GM19351 (cell line): ENCODE results near the gene GFI1.

Experiments used
- ATAC-seq: cut with Tn5 transposase; IDR thresholded peaks from one replicate; pipeline ENCODE4 v1.9.1; 2021; ENCODE audit warnings: mild to moderate bottlenecking, moderate library complexity; ENCODE audit not compliant: unreplicated experiment

The GFI1 gene

DNA sequence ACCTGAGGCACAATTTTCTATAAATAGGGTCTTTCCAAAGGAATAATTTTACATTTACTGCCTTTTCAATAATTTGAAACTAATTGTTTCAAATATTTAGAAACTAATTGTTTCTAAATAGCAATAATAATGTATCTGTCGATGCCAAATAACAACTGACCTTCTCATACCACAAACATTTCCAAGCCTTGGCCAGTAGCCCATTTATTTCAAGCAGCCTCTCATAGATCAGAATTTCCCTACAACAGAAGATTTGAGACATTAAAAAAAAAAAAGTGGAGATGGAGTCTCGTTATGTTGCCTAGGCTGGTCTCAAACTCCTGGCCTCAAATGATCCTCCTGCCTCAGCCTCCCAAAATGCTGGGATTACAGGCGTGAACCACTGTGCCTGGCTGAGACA lies 2.1 kb upstream of the GFI1 start:
- ATAC-seq, result no peak

DNA sequence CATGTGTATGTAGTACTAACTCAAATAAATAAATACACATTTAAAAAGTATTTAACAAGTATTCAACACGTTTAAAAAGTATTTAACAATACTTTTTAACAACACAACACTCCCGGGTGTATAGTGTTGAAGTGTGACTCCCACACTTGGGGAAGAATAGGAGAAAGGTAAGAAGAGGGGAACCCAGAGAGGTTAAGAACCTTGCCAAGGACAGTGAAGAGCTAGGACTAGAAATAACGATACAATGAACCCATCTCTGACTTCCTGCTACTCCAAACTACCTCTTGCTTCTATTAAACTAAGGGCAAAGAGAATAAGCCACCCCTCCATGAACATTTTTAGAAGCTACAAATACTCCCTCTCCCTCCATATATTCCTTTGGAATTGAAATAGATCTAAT lies 1.7 kb upstream of the GFI1 start:
- ATAC-seq, result no peak

DNA sequence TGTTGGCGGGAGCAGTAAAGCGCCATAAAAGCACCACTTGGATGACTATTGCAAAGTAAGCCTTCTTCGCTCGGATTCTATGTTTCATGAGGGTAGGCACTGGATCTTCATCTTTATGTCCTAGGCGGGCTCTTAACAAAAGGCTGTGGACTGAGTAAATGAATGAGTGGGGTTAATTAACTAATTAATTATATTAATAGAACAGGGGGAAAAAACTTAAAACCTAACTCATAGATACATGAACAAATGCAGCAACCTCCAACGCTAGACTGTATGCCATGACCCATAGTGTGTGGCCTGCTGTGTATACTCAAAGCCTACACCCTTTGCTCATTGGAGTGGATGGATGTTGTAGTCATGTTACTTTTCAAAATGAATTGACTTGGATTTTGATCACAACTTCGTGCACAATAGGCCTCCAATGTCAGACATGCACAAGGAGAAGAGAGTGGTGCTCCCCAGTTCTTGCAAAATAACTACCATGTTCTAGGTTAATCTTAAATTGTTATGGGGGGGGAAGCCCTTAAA lies 417 bp upstream of the GFI1 start:
- ATAC-seq, result no peak

DNA sequence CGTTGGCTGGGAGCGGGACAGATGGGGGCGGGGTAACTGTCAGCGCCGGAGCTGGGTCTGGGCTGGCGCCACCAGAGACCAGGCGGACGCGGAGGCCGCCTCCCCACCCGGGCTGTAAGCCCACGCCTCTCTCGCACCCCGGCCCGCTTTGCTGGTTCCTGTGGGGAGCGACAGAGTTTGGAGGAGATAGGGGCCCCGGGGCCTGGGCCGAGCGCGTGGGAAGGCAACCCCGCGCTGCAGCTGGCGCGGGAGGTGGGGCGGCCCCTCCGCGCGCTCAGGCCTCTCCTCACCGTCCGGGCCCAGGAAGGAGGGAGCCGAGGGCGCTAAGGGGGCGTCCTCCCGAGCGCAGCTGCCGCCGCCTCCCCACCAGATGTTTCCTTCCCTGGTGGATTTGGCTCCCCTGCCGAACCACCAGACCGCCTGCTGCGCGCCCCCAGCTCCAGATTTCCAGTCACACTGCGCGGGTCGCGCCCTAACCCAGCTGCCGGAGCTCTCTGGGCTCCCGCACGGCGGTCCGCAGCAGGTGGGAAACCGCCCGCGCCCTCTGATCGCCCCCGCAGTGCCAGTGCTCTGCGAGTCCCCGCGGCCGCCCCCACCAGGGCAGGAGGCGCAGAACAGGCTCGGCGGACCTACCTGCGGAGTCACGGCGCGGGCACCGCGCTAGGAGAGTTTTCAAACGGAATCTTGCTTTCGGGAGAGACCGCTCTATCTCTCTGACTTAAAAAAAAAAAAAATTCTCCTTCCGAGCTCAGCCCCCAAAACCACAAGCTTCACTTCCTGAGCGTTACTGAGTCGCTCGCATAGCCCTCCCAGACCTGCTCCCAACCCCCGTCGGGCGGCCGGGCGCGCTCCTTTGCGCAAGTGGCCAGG lies 1.1 kb downstream of the GFI1 start:
- ATAC-seq, result peak; percentile 48

DNA sequence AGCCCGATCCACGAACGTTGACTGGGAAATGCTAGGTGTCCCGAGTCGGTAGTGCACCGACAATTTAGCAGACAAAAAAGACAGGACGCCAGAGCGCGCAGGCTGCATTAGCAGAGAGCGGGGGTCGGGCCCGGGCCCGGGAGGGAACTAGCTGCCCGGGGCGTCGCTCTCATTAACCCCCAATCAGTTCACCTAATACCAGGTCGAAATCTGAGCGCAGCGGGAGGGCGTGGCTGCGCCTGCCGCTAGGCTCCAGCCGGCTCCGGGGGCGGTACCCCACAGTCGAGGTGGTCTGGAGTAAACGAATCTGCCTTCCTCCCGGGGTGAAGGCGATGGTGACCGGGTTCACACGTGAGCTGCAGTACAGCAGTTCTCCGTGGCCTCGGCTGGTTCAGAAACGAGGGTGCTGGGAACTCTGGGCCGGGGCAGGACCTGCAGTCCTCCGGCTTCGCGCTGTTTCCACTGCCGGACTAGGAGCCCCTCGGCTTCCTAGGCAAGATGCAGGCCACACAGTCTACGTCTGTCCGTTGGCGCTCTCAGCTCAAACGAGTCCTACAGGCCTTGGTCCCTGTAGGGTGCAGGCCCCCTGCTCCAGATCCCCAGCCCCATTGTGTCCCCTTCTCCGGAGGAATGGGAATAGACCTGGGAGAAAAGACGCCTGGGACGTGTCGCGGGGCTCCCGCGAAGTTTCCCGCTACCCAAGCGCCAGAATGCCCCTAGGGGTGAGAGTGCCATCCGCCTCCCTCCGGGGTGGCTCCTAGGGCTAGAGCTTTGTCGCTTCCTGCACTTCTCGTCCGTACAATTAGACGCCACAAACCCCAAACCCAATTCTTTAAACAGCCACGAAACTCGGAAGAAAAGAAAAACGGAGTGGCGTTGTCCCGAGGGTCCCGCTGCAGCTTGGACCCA lies 2.0 kb downstream of the GFI1 start:
- ATAC-seq, result peak; percentile 29

DNA sequence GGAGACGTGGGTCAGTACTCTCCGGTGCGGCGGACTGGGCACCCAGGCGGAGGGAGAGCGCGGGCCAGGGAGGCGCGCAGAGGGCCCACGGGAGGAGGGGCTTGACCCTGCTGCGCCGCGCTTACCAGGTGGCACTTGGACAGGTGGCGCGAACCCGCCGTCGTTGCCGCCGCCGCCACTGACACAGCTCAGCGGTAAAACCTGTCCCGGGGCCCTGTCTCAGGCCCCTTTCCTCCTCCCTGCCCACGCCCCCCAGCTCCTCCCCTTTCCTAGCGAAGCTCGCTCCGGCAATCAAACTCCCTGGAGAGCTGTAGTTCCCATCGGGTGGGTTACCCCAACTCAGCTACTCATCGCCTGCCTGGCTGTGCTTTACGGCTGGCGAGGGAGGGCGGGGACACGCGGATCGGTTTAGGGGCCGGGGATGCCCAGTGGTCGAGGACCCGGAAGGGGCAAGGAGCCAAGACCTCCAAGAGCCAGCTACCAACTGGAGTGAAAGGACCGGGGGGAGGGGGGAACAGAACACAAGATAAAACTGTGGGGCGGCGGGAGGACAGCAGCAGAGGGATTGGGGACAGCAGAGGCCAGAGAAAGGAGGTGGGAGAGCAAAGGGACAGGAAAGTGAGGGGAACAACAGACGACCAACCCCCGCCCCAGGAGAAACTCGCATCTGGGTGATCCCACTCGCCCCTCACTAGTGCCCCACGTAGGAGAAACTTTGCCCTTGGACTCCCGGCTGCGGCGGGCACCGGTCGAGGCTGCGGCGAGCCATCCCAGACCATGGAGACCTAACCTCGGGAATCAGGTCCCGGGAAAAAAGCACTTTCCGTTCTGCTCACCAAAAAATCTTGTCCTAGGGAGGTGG lies 2.9 kb downstream of the GFI1 start:
- no peak for ATAC-seq

DNA sequence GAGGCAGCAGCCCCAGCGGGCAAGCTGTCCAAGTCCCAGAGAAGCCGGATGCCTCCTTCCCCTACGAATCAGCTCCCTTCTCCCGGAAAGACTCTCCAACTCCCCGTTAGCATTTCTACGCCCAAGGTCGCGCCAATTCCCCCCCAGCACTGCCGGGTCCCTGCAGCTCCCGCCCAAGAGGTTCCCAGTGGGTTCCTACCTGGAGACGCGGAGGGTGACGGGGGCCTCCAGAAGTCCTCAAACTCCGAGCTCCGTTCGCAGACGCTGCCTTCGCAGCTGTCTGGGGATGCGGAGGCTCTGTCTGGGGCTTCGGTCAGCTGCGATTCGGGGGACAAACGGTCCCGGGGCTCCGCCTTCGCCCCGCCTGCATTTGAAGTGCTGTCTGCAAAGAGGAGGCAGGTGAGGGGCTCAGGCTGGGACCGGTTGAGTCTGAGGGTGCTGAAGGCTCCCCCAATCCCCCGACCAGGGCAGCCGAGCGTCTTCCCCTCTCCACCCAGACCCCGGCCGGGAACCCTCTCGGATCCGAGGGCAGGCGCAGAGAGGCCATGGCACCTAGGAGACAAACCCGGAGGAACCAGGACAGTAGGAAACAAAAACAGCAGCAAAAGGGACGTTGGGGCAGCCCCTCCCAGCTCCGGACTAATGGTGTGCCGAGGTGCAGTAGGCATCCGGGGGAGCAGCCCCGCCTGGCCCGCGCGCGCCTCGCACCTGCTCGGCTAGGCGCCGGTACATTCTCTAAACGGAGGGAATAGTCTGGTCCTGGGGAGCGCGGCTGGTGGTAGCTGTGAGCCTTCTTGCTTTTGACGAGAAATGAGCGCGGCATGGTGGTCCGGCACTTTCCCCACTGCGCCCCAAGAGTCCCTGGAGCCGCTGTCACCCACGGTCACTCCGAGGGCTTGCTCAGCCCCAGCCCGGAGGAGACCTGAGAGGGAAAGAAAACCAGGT lies 3.8 kb downstream of the GFI1 start:
- no peak for ATAC-seq

DNA sequence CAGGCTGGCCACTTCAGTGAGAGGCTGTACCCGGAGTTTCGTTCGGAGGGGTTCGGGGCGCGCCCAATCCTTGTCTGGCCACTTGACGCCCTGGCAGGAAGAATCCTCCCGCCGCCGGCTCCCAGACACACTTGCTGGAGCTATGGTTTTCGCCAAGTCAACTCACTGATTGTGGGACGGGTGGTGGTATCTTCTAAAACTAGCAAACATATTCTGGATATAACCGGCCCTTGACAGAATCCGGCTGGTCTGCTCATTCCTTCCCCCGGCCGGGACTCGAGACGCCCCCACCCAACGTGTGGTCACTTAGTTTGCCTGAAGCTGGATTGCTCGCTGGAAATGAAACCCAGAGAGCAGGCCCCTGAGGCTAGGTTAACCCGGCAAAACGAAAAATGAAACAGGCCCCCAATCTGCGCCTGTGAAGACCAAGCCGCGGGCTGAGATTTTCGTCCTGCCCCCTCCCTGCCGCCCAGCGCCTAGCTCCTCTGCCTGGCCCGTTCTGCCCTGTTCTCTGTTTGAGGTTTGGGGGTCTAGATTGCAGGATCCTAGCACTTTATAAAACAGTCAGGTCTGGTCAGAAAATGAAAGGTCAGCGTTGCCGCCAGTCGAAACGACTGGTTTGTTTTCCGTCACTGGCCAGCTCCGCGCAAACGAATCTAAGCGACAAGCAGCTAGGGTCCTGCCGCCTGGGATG lies 4.6 kb downstream of the GFI1 start:
- ATAC-seq, result no peak

DNA sequence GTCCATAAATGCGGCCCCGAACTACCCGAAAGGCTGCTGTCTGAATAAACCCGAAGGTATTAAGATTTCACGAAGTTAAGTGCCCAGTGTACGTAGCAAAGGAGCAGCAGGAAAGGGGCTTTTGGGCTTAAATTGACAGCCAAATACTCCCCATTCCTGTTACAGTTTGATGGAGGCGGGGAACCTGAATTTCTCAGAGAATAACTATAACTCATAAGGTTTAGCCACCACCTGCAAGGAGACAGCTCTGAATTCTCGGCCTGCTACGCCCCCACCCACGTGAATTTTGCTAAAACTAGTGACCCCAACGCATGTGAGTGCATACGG lies 5.2 kb downstream of the GFI1 start:
- ATAC-seq, result no peak

DNA sequence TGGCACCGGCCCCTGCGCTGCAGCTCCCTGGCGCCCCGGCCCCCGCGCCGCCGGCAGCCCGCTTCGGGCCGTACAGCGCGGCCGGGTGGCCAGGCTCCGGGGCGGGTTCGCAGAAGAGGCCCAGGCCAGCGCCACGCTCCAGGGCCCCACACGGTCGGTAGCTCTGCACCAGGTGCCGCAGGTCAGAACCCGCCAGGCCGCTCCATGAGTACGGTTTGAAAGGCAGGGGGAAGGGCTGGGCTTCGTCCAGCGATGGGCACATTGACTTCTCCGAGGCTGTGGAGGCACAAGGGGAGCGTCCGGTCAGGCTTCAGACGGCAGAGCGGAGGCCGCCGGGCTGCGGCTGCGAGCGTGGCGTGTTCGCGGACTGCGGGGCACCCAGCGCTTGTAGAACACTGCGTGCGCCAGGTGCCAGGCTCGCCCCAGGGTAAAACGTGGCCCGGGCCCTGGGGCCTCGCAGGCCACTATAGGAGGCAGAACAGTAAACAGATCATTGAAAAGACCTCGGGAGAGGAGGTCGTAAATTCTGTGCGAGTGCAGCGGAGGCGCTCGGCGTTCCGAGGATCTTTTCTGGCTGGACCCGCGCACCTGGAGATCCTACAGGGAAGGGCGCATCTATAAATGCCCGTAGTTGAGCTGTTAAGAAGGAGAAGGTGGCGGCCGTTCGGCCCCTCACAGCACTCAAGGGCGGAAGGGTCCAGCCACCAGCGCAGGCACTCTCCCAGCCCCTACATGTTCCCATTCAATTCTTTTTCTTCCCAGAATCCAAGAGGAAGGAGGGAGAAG lies 5.7 kb downstream of the GFI1 start:
- no peak for ATAC-seq

DNA sequence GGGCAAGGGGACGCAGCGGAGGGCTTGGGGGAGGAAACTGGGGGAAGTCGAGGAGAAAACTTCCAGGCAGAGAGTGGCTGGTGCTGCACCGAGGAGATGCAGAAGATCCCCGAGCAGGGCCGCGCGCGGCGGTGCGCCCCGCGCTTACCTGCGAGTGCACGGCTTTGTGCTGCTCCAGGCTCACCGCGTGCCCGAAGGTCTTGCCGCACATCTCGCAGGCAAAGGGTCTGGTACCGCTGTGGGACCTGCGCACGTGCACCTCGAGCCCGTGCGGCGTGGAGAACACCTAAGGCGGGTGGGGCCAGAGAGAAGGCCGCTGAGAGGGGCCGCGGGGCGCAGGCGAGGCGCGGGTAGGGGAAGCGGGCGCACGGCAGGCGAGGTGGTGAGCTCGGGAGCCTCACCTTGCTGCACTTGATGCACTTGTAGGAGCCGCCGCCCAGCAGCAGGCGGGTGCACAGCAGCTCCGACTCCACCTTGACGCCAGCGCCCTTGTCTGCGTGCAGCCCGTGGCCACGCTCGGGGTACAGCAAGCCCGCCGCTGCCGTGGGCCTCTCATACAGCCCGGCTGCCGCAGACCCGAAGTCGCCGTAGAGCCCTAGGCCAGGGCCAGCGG lies 6.4 kb downstream of the GFI1 start:
- no peak for ATAC-seq

DNA sequence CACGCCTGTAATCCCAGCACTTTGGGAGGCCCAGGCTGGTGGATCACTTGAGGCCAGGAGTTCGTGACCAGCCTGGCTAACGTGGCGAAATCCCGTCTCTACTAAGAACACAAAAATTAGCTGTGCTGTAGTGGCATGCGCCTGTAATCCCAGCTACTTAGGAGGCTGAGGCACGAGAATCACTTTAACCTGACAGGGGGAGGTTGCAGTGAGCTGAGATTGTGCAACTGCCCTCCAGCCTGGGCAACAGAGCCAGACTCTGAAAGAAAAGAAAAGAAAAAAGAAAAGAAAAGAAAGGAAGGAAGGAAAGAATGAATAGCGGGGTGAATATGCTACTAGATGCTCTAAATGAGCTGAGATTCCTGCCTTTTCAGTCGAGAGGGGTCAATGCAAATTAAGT lies 7.1 kb downstream of the GFI1 start:
- no peak for ATAC-seq

DNA sequence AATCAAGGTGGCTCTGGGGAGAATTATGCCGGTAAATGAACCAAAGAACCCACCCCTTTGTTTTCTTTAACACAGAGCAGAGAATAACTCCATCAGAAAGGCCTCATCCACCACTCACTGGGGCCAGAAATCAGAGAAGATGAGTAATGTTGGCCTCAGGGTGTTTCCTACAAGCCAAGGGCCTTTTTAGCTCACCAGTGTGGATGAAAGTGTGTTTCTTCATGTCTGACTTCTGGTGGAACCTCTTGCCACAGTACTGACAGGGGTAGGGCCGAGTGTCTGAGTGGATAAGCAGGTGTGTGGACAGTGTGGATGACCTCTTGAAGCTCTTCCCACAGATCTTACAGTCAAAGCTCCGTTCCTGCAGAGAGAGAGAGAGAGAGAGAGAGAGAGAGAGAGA lies 8.3 kb downstream of the GFI1 start:
- ATAC-seq, result no peak

DNA sequence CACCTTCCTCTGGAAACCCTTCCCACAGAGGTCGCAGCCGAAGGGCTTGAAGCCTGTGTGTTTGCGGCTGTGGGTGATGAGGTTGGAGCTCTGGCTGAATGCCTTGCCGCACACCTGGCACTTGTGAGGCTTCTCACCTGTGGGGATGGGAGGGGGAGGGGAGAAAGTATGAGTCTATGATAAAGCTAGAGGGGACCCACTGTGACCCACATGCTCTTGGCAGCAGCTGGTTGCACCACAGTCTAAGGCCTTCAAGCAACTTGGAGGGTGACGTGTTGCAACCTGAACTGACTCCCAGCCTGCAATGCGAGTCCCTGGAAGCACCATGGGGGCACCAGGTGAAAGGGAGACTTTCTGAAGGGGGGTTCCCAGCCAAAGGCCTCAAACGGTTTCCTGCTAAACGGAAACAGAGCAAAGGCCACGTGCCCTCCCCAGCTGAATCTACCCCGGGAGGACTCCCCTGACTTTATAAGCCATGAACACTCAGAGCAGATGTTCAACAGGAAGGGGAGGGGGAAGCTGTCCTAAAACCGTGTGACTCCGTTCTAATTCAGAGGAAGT lies 10.6 kb downstream of the GFI1 start:
- peak; percentile 41 for ATAC-seq

DNA sequence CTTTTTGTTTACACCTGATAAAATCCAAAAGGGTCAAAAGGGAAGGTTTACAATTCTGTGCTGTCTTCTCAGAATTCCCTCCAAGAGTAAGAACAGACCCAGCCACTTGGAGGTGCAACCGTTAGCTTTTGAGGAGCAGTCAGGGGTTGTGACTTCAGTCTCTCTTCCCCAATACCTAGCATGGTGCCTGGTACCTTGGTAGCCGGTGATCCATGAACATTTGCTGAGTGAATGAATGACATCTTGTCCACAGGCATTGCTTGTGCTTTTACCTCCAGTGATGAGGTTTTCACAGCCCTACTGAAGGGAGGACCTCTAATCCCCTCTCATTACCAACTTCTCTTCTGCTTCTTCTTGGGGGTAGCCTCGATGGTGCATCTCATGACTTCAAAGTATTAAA lies 11.7 kb downstream of the GFI1 start:
- no peak for ATAC-seq

DNA sequence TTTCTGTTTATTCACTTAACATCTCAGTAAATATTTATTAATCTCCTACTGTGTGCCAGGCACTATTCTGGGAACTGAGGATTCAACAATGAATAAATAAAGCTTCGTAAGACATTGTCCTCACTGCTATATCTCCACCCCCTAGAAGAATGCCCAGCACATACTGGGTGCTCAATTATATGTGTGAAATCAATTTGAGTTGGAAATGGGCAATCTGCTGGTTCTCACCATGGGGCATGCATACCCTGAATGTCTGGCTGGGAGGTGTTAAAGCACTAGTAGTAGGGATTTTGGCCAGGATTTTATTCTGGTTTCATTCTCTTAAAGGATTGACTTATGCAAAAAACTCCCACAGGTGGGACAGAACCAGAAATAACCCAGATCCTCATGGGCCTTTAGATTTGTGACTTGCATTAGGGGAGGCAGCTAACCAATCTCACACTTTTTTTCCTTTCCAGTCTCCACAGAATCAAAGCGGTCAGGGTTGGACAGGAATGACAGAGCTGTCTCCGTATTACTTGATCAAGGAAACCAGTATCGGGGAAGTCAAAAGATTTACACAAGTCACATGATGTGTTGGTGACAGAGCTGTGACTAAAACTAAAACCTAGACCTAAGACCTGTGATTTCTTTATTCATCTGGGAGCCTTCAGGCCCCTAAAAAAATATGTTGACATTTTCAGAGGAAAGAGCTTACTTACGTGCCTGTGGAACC lies 12.8 kb downstream of the GFI1 start:
- peak; percentile 78 for ATAC-seq

DNA sequence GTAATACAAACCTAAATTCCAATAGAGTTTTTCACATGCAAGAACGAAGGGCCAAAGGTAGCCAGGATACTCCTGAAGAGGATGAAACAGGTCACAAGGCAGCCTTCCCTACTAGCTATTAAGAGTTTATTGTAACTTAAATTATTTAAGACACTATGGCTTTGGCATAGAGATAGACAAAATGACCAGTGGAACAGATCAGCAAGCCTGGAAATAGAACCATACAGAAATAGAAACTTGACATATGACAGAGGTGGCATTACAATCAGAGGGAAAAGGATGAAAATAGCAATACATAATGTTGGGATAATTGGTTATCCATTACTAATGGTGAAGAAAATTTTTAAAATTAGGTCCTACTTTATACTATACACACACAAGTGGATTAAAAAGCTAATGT lies 16.5 kb downstream of the GFI1 start:
- ATAC-seq, result no peak
